ENCODE data around the gene ARHGAP1. TPM values are rescaled to one million over a fixed set of nuclear protein-coding genes. Genes with fewer than 3 reads are reported as not detected.

The ARHGAP1 gene
- total and polyA plus RNA-seq, 2 donors (not counting 3 experiments of a cell fraction or from before 2014, with no cell fraction given): 30.9 to 58.2 TPM

GRCh38 chr11:46632502-46632901 lies 67.9 kb downstream of the ARHGAP1 start:
- BruUV-seq (replicated peaks): no TSS peak

More at GRCh38 chr11:46632502-46632901, 67.9 kb downstream of the ARHGAP1 start:
- H3K4me2 ChIP-seq (ENCODE audit: insufficient read depth, low read length): no peak overlapping the region
- no peaks in the 10 kb centered on the region for H4K20me1 ChIP-seq (replicated peaks; ENCODE audit: control insufficient read depth, extremely low read depth, insufficient read depth, low read length)
- no peaks in the 10 kb centered on the region for H3K79me2 ChIP-seq (ENCODE audit: control insufficient read depth, insufficient read depth, low read length)
- no peak overlapping the region for H3K4me3 ChIP-seq (replicated peaks in 1 of 3; ENCODE audit: insufficient read depth in 1 of 3, low read depth in 1 of 3, low read length in 3 of 3)
- ChIA-PET POLR2A (no interaction called here), CTCF (no interaction called here)
- H3K27ac ChIP-seq (ENCODE audit: insufficient read depth, low read depth, low read length): no peak overlapping the region
- H3K9me1 ChIP-seq (replicated peaks; ENCODE audit: control insufficient read depth, extremely low read depth, insufficient read depth, low read length): no peaks in the 10 kb centered on the region
- no peak overlapping the region for H2AFZ ChIP-seq (ENCODE audit: low read depth, low read length)
- no peaks in the 10 kb centered on the region for H3K4me1 ChIP-seq (ENCODE audit: control insufficient read depth, extremely low read depth, insufficient read depth, low read length)
- H3K36me3 ChIP-seq (ENCODE audit: control insufficient read depth in 2 of 2, extremely low read depth in 1 of 2, insufficient read depth in 2 of 2, low read length in 2 of 2): peaks cover 4 to 8% of the 10 kb centered on the region in 2 experiments
- dilution Hi-C loops (cut with MboI; ENCODE audit: extremely low pct_ligation_motif_present, low sequenced_read_pairs): no loop called here
- intact Hi-C loops (cut with micrococcal nuclease): no loop called here
- H3K9ac ChIP-seq (replicated peaks; ENCODE audit: extremely low read depth, insufficient read depth, low read length): no peak overlapping the region
- DNase-seq (ENCODE audit: low read depth, low spot score): no peak
- no peak for FAIRE-seq
- H3K27me3 ChIP-seq (ENCODE audit: control insufficient read depth in 2 of 2, insufficient read depth in 2 of 2, low read length in 2 of 2): no peaks in the 10 kb centered on the region
- no peaks in the 10 kb centered on the region for H3K9me3 ChIP-seq (replicated peaks; ENCODE audit: control insufficient read depth, insufficient read depth, low read length)
- TF ChIP-seq CTCF (IDR thresholded peaks at IDR 0.05; ENCODE audit: extremely low read depth in 1 of 2, insufficient read depth in 1 of 2, low read depth in 1 of 2, low read length in 2 of 2) (no peak), FOS (IDR thresholded peaks at IDR 0.05; ENCODE audit: borderline replicate concordance, insufficient read depth, low read length) (no peak), JUN (IDR thresholded peaks at IDR 0.05; ENCODE audit: borderline replicate concordance, insufficient read depth, insufficient read length, low read depth) (no peak), GATA2 (IDR thresholded peaks at IDR 0.05; ENCODE audit: insufficient read depth, insufficient read length, low read depth, low read length) (no peak), MYC (IDR thresholded peaks at IDR 0.05; ENCODE audit: low read depth, low read length) (no peak), MAX (IDR thresholded peaks at IDR 0.05; ENCODE audit: insufficient read depth, insufficient read length) (no peak), POLR2A (IDR thresholded peaks at IDR 0.05; ENCODE audit: low read depth, low read length) (no peak), POLR2AphosphoS5 (IDR thresholded peaks at IDR 0.05; ENCODE audit: insufficient read depth, low read depth, low read length) (no peak), EZH2 (IDR thresholded peaks at IDR 0.05; ENCODE audit: borderline replicate concordance, low read depth, low read length, severe bottlenecking) (no peak)
